HuH-7 (cell line): Measurements from ENCODE around the gene LCP1.

Source experiments
- DNase-seq: peaks from one replicate; pipeline ENCODE4 v3.0.0; 2011; ENCODE audit warnings: low spot score

LCP1 gene

DNA sequence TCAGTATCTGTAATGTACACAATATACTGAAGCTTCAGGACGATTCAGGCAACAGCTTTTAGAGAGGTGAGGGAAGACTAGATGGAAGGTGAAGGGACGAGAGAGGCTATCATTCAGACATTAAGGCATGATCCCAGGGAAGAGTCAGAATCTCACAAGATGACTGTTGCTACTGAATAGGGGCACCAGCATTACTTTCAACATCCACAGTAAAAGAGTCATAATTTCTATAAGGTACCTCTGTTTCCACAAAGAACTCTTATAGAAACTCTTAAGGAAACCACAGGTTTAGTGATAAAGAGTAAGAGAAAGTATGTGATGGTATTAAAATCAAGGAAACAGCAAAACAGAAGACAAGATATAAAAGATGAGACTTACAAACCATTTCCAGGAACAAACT is 23.0 kb downstream of the LCP1 start:
- DNase-seq, result no peak

DNA sequence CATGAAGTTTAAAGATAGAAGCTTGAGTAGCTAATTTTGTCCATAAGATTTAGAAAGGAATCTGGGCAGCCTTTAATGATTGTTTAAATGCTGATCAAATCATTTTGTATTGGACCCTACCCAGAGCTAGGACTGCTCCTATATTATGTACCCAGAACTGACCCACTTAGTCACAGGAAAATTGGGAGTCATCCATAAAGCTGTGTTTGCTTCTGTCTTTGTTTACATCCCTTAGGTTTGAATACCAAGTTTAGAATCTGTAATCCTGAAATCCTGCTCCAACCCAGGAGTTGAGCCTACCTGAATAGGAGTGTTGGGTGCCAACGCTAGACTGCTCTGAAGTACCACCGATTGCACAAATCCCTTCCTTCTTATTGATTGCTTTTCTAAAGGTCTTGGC is 23.8 kb downstream of the LCP1 start:
- no peak for DNase-seq

DNA sequence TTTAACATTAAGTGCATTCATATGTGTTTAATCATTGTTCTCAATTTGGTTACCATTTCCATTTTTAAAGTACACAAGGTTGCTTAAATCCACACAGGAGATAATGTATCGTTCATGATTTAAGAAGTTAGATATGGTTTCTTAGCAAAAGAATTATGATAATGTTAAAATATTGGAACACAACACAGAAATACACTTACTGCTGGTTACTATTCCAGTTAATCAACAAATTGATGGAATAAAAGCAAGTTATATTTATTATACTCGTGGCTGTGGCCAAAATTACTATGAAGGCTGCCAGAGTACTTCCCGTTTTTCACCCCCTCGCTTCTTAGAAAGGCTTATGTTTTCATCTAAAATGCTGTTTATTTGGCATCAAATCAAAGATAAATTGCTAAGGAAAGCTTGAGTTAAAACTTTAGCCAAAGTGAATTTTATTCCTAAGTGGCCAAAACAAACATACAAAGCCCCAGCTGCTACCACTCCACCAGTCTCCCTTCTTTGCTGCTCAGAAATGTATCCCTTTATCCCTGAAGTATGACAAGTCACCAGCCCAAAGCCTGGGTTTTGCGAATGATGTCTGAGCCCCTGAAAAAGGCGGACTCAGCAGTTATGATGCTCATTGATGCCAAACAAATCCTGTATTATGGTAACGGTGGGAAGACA is 27.7 kb downstream of the LCP1 start:
- DNase-seq, result no peak

DNA sequence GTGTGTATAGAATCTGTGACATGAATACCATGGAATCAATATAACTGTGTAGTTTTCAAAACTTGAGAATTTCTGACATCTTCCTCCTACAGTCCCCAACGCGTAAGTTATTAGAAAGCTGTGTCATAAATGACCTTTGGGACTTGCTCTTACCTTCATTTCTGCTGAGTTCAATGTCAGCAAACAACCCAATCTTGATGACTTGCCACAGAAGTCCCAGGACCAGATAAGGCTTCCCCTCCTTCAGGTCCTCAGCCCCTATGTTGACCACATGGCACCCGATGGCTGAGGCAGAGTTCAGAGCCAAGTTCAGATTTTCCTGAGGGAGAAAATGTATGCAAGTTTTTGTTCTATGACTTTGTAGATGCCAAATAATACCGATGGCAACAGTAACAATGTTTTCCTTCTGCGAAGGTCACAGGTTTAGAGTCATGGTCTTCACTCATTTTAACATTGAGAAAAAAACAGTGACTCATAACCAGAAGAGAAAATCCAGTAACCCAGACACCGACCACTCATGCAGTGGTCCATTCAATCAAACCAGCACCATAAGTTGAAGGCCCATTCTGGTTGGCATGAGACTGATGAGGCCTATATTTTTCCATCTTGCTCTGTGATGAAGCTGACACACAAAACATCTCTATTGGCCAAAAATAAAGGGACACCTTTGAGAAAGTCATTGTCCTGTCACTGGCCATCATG is 29.2 kb downstream of the LCP1 start:
- no peak for DNase-seq

DNA sequence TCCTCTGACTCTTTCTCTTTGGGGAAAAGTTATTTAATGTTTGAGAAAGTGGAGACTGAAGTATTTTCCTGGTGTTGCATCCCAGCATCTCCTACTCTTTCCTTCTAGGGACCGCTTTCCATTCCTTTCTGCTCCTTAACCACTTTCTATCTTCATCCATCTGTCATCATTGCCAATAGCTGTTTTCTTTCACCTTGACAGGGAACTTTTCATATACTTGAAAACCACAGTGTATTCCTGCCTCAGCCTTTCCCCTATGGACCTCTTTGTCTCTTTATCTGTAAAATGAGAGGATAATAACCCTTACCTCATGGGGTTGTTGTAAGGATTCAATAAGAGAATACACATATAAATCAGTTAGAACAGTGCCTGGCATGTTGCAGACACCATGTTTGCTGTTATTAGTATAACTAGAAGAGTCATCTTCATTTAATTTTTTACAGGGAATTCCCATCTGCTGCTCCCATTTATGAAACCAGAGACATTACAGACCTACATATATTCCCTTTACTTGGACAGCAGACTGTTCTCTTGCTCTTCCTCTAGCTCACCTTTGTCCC is 31.8 kb downstream of the LCP1 start:
- DNase-seq, result no peak

DNA sequence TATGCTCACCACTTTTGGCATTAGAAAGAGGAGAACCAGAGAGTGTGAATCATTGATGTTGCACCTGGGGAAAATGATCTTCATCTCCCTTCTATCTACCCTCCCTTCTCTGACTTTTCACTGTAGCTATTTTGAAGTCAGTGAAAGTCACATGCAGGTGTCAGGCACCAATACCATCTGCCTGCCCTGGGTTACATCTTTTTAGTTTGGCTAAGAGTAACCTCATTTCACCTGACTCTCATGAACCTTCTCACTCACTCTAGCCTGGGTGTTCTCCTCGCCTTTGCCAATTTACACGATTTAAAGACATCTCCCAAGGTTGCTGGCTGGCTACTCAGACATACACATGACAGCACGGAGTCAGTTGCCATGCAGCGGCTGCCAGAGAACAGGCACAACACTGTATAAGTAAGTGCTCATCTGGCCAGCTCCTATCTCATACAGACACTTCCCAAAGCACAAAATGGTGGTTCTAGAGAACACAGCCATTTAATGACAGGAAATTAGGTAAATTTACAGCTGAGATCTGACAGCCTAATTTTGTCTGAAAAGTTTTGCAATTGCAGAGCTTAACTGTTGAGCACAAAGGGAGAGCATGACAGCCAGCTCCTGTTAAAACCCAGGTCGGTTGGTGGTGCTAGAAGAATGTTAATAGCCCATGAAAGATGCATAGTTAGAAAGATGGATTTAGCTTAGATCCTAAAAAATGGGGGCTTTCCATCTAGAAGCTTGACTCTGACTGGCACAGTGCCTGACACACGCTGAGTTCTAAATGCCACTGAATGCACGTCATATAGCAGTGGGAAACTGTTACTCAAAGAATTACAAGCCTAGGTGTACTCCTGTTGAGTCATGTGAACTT is 32.5 kb downstream of the LCP1 start:
- DNase-seq, result no peak

DNA sequence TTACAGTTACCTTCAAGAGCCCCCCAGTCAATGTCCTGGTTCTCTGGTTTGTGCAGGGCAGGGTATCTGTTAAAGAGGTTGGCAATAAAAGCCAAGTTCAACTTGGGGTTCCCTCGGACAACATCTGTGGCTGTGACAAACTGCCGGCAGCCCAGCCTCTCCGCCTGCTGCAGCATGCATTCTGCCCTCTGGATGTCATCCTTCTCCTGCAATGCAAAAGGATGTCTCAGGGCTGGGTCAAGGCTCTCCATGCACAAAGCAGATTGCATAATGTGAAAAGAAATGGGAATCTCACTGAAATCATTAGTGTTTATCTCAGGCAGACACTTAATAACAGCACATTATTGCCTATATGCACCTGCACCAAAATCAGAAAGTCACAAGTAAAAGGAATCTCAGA is 35.1 kb downstream of the LCP1 start:
- peak; percentile 40 for DNase-seq

DNA sequence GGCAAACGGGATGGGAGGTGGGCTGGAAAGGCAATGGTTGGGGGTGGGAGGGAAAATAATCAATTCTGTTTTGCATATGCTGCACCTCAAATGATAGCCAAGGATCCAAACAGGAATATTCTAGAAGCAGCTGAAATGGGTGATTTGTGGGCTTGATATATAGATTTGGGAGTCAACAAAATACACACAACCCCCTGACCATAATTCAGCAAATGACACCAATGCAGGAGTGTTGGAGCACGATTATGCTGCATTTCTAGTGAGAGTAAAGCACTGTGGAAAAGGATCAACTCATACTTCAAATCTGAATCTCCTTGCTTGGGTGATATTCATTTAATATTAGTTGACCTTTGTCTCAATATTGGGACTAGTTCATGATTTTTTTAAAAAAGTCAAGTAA is 36.0 kb downstream of the LCP1 start:
- no peak for DNase-seq

DNA sequence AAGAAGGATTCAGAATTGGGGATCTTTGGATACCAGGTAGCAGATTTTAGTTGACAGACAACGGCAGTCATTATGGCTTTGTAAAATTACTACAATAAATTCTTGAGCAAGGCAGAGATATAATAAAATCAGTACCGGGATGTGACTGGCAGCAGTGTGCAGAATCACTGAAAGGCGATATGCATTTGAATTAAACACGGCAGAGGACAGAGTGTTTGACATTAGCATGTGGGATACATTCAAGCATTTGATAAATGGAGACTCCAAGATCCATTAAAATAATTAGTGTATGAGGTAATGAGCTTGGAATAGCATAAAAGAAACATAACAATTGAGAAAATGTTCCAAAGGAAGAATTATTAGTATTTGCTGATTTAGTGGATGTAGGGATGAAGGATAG is 36.8 kb downstream of the LCP1 start:
- no peak for DNase-seq

DNA sequence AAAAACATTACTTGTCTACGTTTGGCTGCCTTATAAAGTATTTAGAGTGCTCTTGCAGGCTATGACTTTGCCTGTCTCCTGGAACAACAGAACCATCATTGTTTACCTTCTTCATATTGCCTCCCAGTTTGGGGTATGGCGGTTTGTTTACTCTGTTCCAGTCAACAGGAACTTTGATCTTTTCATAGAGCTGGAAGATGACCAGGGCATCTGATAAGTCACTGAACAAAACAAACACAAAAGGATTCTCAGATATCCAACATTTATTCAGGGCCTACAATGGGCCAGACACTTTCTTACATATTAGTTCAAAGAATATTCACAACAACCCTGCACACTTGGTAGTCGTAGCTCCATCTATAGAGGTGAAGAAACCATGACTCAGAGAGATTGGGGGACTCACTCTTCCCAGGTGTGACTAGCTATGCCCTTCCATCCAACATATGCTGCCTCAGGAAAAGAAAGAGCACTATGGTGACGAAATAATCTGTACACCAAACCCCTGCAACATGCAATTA is 38.7 kb downstream of the LCP1 start:
- peak; percentile 49 for DNase-seq

DNA sequence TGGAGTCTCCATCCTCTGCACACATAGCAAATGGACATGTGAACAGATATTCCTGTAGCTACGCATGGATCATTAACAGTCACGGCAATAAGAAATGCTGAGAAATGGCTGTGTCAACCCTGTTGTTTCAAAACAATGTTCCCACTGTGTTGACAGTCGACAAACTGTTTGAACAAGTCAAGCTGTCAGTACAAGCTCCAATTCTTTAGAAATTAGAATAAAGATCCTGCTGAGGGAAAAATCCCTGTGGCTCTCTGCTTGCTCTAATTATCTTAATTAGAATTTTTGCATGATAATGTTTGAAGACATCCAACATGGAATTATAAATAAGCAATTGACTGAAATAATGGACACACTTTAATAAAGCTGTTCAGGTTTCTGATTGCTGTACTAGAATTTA is 39.2 kb downstream of the LCP1 start:
- DNase-seq, result peak; percentile 25

DNA sequence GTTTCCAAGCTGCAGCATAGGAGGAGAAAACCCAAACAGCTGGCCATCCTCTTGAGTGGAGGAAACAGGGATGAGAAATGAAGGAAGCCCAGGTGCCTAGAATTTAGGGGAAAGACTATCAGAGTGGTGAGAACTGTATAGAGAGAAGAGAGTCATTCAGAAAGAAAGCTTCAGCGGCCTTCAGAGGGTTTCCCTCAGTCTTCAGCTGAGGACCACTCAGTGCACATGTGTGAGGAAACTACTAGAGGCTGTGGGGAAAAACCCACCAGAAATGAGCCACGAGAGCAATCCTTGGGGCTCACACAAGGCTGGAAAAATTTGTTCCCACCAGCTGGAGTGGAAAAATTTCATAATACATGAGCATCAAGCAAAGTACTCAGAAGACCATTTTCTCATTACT is 41.9 kb downstream of the LCP1 start:
- DNase-seq, result no peak

DNA sequence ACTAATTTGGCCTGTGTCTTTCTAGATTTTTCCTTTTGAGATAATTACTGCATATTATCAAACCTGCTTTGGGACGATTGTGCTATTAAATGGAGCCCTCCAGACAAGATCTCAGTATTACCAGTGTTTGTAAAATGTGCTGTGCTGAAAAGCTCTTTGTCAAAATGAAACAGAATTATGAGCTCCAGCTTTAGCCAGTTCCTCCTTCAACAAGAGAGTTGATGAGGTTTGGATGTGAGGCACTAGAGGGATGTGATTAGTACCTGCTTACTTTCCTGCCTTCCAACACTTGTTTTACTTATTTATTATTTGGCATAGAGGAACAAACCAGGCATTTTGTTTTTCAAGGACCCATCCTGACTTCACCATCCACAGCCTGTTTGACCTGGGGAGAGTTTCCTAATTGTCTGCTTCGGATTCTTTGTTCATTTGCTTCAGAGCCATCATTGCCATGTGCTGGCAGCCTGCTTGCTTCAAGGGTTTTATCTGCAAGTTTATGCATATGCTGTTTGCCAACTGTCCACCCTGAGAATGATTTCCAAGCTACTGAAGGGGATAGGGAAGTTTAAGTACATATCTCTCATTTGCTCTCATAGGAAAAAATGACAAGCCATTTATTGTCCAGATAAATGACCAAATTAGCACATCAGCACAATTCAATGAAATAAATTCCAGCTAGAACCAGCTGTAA is 44.2 kb downstream of the LCP1 start:
- DNase-seq, result no peak

DNA sequence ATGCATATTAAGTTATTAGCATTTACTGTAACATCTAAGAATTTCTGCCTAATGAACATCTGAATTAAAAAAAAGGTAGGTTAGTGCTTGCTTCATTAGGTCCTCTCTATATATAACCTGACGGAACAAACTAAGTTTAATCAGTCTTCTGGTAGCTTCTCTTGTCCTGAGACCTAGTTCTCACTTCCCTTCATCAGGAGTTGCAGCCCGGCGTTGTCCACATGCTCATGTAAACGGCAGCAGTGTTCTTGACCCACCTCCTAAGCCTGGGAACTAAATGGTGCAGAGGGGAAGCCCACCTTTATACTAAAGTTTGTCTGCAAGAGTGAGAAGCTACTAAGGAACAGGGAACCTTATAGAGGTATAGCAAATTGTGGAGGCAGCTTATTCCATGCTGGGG is 45.3 kb downstream of the LCP1 start:
- no peak for DNase-seq

DNA sequence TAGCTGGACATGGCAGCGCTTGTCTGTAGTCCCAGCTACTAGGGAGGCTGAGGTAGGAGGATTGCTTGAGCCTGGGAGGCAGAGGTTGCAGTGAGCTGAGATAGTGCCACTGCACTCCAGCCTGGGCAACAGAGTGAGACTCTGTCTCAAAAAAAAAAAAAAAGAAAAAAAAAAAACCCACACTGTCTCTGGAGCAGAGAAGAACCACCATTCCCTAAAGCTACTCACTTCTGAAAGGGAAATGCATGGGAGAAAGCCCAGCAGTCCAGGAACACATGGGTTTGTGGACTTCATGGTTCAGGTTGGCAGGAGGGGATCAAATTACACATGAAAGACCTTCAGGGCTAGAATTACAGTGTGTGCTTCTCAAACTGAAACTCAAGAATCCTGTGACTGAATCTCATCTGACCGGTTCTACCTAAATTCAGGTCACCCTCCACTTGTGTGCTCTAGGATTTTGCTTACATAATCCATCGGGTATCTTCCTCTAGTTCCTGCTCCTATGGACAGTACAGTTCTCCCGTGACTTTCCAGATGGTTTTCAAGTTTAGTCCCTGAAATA is 46.9 kb downstream of the LCP1 start:
- no peak for DNase-seq

DNA sequence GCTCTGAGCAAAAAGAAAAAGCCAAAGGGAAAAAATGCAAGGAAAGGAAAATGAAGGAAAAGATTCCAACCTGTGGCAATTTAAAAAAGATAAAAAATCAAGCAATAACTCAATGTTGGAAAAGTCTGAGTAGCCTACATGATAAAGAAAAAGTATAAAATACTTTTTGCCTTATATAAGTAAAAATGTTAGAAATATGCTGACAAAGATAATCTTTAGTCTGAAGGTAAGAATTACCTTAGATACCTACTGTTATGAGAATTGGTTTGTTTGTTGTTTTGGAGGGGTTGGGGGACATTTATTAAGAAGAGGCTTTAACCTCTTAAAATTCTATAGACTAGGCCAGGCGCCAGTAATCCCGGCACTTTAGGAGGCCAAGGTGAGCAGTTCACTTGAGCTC is 47.5 kb downstream of the LCP1 start:
- DNase-seq, result no peak

DNA sequence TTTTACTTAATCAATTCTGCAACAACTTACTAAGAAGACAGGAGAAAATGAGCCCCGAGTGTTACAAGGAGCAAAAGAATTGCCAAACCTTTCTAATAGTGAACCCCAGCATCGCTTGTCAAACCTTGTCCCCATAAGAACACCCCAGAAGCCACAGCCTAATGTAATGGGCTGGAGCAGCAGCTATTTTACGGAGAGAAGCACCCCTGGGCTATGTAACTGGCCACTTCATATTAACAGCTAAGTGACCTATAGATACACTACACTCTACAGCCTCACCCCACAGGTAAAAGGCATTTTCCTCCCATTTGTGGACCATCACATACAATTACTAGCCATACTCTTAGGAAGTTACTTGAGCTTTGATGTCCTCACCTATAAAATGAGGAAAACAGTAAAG is 49.9 kb downstream of the LCP1 start:
- DNase-seq, result no peak

DNA sequence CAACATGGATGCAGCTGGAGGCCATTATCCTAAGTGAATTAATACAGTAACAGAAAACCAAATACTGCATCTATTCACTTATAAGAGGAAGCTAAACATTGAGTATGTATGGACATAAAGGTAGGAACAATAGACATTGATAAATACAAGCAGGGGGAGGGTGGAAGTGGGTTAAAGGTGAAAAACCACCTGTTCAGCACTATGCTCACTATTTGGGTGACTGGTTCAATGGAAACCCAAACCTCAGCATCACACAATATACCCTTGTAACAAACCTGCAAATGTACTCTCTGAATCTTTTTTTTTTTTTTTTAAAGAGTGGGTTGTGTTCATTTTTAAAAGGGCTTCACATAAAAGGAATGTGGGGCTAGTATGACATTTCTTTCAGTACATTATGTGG is 50.3 kb downstream of the LCP1 start:
- no peak for DNase-seq

DNA sequence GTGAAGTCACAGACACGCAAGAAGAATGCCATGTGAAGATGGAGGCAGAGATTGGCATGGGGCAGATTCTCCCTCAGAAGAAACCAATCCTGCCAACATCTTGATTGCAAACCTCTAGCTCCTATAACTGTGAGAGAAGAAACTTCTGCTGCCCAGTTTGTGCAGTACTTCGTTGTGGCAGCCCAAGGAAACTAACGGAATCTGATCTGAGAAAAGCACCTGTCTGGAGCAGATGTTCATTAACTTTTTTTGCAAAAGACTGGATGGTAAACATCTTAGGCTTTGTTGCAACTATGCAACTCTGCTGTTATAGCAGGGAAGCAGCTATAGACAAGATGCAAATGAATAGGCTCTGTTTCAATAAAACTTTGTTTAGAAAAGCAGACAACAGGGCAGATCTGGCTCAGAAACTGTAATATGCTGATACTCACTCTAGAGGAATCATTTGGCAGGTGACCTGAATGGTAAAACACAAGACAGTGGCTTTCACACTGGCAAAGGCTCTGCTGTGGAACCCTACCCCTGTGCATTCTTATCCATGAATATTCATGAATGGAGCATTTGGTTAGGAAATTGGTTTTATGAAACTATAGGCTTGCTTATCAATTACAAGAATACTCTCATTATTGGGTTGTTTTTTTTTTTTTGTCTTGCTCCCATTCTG is 51.9 kb downstream of the LCP1 start:
- no peak for DNase-seq

DNA sequence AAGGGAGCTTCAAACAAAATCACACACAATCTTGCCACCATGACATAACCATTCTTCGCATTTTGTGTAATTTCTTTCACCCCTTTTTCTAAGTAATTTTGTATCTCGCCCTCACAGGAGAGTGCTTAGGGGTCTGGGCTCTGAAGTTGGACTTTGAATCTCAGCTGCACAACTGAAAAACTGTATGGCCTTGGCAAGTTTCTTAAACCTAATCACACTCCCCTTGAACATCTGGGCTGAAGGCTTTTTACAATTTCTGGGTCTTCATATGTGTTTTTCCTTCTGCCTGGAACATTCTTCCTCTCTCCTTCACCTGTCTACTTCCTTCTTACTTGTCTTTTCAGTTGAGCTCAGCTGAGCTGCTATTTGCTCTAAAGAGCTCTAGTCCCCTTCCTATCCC is 52.9 kb downstream of the LCP1 start:
- DNase-seq, result no peak

DNA sequence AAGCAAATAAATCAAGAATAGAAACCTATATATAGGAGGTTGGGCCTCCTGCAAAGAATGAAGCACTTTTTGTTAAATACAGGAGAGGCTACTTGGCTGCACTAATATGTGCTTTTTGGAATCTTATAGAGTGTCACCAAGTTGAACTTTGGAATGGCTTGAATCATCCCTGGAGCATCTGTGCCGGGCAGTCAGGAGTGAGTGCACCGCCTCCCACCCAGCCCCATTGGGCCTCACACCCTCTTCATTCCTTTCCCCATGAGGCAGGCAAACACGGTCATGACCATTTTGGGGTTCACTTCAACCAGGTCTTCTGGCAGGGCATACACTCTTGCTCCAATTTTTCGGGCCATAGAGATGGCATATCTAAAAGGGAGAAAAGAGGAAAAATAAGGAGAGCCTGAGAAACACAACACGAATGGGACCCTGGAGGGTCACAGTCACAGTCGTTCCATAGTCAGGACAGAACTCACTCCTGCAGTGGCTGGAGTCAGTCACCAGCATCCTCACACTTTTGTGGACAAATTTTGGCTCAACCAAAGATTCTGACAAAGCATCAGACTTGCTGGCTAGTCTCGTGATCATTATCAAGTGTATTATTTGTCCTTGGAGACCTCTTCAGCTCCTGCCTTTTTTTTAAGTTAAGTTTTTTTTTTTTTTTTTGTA is 54.5 kb downstream of the LCP1 start:
- no peak for DNase-seq
